Measurements from ENCODE around the gene CP.

DNA sequence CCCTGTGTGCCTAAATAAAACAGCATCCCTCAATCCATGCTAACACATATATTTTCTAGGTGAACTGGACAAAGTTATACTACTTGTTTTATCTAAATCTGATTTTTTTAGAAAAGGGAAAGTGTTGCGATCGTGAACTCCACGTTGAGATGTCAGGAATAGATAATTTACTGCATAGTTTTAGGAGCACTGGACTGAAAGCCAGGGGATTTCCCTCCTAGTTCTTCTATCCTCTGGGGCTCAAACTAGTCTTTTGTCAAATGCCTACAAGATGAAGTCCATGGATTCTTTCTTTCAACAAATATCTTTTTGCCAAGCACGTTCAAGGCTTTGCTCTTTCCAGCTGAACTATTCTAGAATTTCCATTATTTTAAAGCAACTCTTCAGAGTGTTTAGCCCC, 92.8 kb downstream of the CP start:
- TF ChIP-seq GATA2 (IDR thresholded peaks at IDR 0.05; ENCODE audit: low read depth, low read length) (no peak), GATA3 (IDR thresholded peaks at IDR 0.05; ENCODE audit: low read depth, low read length) (no peak)
